ENCODE data around the gene ANKRD33B. TPM values are rescaled to one million over a fixed set of nuclear protein-coding genes. Genes with fewer than 3 reads are reported as not detected.

Gene ANKRD33B
- total and polyA plus RNA-seq, 2 of the 13 experiments (the other 11 are each of a cell fraction or from before 2014, with no cell fraction given), result 0.02 TPM; not detected in 1

DNA sequence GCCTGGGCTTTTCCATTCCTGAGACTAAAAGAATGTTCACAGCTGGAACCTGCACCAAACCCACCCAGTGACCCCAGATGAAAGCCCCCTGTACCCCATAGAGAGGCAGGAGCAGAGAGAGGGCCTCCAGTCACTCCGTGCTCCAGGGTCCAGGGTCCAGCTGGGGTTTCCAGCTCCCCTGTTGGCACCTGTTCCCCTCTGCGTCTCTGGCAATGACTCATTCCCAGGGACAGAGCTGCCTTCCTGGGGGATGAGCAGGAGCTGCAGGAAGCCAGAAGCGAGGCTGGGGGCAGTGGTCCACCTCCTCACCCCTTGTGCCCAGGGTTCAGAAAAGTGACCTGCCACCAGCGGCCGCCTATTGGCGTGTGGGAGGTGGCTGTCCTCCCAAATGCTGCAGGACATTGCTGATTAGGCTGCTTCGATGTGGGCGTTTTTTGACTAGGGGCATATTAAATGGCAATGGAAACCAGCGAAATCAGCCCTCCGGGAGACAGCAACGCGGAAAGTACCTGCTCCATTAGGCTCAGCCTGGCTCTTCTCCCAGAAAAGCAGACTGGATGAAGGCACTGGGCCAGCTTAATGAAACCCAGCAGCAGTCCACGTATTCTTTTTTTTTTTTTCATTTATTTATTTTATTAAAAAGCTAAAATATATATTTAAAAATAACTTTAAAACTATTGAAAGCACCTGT, 99.8 kb downstream of the ANKRD33B start (continued):
- TF ChIP-seq REST (IDR thresholded peaks at IDR 0.05; ENCODE audit: borderline replicate concordance in 1 of 2, low read depth in 1 of 2, low read length in 2 of 2) (no peak), ZBTB3 (CRISPR knock-in tag; IDR thresholded peaks at IDR 0.05; ENCODE audit: borderline replicate concordance, low read depth) (no peak), ZNF83 (CRISPR knock-in tag; IDR thresholded peaks at IDR 0.05; ENCODE audit: borderline replicate concordance) (no peak), RFXAP (CRISPR knock-in tag; IDR thresholded peaks at IDR 0.05; ENCODE audit: borderline replicate concordance) (no peak)
- TF ChIP-seq, protein P1, sequence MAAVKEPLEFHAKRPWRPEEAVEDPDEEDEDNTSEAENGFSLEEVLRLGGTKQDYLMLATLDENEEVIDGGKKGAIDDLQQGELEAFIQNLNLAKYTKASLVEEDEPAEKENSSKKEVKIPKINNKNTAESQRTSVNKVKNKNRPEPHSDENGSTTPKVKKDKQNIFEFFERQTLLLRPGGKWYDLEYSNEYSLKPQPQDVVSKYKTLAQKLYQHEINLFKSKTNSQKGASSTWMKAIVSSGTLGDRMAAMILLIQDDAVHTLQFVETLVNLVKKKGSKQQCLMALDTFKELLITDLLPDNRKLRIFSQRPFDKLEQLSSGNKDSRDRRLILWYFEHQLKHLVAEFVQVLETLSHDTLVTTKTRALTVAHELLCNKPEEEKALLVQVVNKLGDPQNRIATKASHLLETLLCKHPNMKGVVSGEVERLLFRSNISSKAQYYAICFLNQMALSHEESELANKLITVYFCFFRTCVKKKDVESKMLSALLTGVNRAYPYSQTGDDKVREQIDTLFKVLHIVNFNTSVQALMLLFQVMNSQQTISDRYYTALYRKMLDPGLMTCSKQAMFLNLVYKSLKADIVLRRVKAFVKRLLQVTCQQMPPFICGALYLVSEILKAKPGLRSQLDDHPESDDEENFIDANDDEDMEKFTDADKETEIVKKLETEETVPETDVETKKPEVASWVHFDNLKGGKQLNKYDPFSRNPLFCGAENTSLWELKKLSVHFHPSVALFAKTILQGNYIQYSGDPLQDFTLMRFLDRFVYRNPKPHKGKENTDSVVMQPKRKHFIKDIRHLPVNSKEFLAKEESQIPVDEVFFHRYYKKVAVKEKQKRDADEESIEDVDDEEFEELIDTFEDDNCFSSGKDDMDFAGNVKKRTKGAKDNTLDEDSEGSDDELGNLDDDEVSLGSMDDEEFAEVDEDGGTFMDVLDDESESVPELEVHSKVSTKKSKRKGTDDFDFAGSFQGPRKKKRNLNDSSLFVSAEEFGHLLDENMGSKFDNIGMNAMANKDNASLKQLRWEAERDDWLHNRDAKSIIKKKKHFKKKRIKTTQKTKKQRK (IDR thresholded peaks at IDR 0.05; ENCODE audit: low read length), result no peak
- TF ChIP-seq, protein P2, sequence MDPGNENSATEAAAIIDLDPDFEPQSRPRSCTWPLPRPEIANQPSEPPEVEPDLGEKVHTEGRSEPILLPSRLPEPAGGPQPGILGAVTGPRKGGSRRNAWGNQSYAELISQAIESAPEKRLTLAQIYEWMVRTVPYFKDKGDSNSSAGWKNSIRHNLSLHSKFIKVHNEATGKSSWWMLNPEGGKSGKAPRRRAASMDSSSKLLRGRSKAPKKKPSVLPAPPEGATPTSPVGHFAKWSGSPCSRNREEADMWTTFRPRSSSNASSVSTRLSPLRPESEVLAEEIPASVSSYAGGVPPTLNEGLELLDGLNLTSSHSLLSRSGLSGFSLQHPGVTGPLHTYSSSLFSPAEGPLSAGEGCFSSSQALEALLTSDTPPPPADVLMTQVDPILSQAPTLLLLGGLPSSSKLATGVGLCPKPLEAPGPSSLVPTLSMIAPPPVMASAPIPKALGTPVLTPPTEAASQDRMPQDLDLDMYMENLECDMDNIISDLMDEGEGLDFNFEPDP (CRISPR knock-in tag; conservative IDR thresholded peaks at IDR 0.05), result no peak
- TF ChIP-seq, protein P3, sequence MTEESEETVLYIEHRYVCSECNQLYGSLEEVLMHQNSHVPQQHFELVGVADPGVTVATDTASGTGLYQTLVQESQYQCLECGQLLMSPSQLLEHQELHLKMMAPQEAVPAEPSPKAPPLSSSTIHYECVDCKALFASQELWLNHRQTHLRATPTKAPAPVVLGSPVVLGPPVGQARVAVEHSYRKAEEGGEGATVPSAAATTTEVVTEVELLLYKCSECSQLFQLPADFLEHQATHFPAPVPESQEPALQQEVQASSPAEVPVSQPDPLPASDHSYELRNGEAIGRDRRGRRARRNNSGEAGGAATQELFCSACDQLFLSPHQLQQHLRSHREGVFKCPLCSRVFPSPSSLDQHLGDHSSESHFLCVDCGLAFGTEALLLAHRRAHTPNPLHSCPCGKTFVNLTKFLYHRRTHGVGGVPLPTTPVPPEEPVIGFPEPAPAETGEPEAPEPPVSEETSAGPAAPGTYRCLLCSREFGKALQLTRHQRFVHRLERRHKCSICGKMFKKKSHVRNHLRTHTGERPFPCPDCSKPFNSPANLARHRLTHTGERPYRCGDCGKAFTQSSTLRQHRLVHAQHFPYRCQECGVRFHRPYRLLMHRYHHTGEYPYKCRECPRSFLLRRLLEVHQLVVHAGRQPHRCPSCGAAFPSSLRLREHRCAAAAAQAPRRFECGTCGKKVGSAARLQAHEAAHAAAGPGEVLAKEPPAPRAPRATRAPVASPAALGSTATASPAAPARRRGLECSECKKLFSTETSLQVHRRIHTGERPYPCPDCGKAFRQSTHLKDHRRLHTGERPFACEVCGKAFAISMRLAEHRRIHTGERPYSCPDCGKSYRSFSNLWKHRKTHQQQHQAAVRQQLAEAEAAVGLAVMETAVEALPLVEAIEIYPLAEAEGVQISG (CRISPR knock-in tag; IDR thresholded peaks at IDR 0.05), result no peak
- TF ChIP-seq, protein P4, sequence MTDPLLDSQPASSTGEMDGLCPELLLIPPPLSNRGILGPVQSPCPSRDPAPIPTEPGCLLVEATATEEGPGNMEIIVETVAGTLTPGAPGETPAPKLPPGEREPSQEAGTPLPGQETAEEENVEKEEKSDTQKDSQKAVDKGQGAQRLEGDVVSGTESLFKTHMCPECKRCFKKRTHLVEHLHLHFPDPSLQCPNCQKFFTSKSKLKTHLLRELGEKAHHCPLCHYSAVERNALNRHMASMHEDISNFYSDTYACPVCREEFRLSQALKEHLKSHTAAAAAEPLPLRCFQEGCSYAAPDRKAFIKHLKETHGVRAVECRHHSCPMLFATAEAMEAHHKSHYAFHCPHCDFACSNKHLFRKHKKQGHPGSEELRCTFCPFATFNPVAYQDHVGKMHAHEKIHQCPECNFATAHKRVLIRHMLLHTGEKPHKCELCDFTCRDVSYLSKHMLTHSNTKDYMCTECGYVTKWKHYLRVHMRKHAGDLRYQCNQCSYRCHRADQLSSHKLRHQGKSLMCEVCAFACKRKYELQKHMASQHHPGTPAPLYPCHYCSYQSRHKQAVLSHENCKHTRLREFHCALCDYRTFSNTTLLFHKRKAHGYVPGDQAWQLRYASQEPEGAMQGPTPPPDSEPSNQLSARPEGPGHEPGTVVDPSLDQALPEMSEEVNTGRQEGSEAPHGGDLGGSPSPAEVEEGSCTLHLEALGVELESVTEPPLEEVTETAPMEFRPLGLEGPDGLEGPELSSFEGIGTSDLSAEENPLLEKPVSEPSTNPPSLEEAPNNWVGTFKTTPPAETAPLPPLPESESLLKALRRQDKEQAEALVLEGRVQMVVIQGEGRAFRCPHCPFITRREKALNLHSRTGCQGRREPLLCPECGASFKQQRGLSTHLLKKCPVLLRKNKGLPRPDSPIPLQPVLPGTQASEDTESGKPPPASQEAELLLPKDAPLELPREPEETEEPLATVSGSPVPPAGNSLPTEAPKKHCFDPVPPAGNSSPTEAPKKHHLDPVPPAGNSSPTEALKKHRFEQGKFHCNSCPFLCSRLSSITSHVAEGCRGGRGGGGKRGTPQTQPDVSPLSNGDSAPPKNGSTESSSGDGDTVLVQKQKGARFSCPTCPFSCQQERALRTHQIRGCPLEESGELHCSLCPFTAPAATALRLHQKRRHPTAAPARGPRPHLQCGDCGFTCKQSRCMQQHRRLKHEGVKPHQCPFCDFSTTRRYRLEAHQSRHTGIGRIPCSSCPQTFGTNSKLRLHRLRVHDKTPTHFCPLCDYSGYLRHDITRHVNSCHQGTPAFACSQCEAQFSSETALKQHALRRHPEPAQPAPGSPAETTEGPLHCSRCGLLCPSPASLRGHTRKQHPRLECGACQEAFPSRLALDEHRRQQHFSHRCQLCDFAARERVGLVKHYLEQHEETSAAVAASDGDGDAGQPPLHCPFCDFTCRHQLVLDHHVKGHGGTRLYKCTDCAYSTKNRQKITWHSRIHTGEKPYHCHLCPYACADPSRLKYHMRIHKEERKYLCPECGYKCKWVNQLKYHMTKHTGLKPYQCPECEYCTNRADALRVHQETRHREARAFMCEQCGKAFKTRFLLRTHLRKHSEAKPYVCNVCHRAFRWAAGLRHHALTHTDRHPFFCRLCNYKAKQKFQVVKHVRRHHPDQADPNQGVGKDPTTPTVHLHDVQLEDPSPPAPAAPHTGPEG (CRISPR knock-in tag; IDR thresholded peaks at IDR 0.05), result no peak
